HG02588 (cell line): ENCODE data around the gene NEURL1B.

ENCODE experiments used
- ATAC-seq: cut with Tn5 transposase; IDR thresholded peaks from one replicate; pipeline ENCODE4 v1.9.1; 2021; ENCODE audit warnings: mild to moderate bottlenecking, moderate library complexity; ENCODE audit not compliant: unreplicated experiment

The NEURL1B gene

DNA sequence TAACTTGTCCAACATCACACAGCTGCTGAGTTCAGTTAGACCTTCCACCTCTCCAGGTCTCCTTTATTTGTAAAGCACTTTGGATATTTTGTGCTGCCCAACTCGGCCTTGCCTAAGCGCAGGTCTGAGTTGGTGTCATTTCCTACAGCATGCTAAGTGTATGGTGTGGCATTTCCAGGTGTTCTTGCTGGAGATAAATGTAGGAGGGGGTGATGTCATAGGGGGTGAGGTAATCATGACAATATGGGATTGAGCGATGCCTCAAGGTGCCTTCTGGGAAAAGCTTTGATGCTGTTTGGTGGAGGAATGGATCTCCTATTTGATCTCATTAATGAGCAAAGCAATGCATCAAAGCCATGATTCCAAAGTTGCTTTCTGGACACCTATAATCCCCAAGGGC lies 32.3 kb upstream of the NEURL1B start:
- ATAC-seq: no peak

DNA sequence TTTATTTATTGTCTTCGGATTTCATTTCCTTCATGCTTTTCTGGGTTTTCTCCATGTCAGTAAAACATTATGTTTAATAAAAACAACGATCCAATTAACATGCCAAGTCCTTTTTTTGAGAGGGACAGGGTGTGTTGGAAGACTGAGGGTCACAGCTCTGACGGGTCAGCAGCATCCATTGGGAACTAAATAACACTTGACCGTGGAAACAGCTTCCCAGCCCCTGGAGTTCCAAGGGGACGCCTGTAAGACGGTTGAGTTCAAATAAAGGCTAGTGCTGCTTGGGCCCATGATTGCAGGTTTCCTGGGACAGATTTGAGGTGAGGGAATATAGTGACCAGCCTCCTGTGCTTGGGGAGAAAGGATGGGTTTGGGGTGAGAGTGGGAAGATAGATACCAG lies 30.4 kb upstream of the NEURL1B start:
- no peak for ATAC-seq

DNA sequence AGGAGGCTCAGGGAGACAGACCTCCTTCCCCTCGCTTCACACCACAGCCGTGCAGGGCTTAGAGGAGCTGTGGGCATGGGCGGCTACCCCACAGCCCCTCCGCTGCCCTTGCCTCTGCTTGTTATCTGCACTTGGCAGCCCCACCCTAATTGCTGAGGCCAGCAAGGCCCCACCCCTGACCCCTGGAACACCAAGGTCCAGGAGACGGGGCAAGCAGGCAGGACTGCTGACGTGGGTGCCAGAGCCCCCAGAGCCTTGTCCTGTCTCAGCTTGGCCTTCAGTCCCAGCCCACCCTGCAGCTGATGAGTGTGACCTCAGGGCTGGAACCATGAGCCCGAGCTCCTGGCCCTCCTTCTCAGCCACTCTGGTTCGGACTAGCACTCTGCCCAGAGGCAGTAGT lies 29.1 kb upstream of the NEURL1B start:
- no peak for ATAC-seq

DNA sequence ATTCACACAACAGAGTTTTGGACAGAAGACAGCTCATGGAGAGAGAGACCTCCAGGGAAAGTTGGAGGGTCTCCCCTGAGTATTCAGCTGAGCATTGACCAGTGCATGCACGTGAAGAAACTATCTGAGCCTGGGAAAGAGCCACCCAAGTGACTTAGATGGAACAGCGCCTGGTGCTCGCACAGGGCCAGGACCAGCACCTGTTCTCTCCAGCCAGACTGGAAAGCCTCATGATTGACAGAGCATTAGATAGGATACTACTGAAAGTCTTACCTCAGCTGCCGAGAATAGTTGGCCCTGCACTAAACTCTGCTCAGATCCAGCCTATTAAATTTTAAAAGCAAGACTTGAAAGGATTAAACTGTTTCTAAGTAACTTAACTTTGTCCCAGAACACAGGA lies 28.3 kb upstream of the NEURL1B start:
- no peak for ATAC-seq

DNA sequence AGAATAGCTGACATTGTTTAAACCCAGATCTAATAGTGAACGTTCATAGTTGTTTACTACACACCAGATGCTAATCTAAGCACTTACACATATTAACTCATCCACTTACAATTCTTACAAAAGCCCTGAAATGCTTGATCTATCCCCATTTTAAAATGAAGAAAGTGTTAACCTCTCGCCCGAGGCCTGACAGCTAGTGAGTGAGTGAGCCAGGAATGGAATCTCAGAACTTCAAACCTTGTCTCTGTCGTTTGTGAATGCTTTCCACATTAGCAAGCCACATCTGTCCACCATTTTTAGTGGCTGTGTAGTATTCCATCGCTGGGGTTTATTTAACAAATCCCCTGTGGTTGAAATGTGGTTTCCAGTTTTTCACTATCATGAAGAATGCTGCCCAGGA lies 24.9 kb upstream of the NEURL1B start:
- no peak for ATAC-seq

DNA sequence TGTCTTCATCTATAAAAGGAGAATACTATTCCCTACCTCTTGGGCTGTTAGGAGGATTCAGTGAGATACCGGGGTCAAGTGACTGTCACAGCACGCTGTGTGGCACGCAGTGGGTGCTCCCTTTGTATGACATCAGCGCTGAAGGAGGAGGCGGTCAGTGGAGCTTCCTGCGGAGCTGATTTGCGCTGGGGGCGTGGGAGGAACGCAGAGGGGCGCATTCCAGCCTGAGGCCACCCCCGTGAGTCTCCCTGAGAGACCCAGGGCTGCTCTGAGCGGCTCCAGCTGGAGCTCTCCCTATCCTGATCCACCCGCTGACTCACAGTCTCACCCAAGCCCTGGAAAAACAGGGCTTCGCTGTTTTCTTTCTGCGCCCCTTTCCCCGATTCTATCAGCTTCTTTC lies 24.3 kb upstream of the NEURL1B start:
- no peak for ATAC-seq

DNA sequence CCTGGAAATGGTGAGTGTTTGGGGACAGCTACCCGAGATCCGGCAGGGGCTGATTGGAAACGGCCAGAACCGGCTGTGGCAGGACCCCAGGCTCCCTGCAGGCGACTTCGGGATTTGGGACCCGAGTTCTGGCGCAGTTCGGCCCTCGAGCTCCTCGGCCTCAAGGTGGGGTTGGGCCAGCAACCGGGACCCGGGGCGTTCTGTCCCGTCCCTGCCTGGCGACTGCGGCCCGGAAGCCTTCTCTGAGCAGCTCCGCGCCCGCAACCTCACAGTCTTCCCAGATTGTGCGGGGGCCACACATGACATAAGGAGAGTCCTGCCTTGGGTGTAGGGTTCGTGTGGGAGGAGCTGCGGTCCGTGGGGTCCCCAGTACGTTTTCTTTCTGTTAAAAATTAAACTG lies 23.2 kb upstream of the NEURL1B start:
- no peak for ATAC-seq

DNA sequence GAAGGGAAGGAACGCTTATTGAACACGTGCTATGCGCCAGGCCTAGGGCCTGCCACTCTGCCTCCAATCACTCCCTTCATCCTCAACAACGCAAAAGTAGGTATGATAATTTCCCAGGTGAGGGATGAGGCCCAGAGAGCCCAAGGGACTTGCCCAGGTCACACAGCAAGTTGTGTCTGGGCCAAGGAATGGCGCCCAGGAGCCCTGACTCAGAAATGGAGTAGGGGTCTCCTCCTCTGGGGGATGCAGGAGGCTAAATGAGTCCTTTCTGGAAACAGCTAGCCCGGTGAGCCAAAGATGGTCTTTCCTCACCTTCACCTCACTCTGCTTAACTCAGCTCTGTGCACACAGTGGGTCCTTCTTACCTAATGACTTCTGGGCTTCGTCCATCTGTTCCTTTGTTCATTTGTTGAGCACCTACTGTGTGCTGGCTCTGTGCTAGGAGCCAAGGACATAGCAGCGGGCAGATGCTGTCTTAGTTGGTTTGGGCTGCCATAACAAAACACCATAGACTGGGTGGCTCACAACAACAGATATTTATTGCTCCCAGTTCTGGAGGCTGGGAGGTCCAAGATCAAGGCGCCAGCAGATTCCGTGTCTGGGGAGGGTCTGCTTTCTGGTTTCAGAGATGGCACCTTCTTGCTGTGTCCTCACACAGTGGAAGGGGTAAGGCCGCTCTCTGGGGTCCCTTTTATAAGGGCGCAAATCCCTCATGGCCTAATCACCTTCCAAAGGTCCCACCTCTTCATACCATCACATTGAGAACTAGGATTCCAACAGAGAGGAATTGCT lies 22.3 kb upstream of the NEURL1B start:
- ATAC-seq: no peak

DNA sequence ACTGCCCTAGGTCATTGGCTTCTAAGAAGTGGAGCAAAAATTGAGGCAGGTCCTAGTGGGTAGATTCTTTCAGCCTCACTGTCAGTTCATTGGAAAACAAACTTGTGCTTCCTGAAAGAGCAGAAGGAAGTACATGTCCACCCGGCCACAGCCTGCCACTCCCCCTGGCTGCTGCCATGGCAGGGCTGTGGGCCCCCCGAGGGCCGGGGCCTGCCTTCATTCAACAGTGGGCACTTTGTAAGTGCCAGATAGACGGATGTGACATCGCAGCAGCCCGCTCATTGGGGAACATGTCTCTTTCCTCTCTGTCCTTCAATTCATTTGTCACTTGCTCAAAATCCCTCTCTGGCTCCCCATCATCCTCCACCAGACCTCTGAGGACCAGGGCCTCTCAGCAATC lies 20.6 kb upstream of the NEURL1B start:
- ATAC-seq: no peak

DNA sequence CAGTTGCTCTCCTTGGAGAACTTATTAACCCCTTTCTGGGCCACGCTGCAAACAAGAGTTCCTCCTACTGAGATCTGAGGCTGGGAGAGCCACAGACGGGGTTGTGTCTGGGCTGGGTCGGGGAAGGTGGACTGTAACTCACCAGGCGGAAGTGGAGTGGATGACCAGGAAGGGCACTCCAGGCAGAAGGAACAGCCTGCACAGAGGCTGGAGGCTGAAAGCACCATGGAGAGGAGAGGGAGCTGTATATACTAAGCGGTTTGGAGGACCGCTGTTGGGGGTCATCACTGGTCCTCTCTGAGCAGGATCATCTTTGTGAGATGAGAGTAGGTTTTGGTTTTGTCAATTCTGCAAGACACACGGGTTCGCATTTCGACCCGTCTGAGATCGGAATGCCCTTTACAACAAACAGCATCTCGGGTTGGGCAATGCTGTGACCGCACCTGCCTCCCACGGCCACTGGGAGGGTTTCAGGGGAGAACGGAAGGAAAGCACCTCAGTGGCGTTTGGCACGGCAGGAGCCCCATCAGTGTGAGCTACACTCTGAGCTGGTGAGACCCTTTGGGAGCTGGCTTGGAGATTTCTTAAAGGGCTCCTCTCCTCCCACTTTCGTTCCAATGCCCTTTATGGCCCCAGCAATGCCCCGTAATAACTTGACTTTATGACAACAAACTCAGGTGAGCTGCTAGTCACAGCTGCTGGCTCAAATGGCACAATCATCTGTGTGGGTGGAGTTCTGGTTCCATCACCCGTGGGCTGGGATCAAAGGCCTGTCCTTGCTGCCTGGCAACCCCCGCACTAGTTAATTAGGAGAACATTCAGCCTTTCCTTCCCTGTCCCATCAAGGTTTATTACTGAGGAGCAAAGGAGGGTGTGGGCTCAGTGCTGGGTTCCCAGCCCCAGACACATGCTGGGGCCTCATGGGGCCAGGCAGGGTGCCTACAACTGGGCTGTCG lies 18.7 kb upstream of the NEURL1B start:
- no peak for ATAC-seq

DNA sequence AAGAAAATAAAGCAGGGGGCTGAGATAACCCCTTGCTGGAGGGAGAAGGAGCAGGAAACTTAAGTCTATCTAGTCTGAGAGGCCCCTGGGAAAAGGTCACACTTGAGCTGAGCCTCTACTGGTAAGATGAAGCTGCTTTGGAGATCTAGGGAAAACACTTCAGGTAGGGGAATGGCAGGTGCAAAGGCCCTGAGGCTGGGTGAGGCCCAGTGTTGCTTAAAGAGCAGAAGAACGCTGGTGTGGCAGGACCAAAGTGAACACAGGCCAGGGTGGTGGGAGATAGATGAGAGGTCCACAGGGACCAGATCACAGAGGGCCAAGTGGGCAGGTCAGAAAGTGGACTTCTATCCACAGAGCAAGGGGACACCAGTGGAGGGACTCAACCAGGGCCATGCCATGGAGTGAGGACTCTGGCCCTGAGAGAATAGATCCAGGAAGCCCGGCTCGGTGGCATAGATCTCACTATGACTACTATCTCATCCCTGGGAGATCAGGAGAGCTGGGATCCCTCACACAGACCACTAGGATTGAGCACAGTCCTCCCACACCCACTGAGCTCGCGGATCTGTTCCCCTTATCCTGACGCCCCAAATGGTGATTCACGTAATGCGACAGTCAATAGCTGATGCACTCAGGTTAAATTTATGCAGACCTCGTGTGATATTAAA lies 17.6 kb upstream of the NEURL1B start:
- ATAC-seq: no peak

DNA sequence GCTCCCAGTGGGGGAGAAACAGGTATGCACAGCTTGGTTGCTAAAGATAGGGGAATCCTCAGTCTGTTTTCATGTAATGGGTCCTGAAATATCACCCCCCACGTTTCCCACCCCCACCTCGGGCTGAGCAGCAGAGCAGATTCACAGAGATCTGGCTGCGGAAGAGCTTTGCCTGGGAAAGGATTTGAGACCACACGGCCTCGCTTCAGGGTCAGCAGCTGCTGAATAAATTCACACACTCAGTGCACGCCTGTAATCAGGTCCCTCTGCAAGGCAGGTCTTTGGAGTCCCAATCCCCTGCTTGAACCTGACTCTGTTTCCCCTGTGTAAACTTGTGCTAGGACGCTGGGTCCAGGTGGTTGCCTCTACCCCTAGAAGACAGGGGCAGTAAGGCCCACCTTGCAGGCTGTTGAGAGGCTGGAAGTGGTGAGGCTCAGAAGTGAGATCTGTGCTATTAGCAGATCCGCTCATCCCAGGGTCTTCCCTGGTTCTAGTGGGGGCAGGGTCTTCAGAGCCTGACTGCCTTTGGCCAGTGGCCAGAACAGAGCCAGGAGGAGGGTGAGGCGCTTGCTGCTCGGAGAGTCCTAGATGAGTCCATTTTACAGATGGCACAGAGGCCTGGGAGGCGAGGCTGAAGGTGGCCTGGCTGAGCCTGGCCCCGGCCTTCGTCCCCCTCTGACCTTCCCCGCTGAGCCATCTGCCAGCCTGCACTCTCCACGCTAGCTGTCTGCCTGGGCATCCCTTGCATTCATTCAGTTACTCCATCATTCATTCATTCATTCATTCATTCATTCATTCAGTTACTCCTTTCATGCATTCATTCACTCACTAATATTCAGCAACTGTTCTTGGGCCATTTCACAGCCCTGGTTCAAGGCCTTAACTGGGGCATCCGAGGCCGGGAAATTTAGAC lies 16.7 kb upstream of the NEURL1B start:
- no peak for ATAC-seq

DNA sequence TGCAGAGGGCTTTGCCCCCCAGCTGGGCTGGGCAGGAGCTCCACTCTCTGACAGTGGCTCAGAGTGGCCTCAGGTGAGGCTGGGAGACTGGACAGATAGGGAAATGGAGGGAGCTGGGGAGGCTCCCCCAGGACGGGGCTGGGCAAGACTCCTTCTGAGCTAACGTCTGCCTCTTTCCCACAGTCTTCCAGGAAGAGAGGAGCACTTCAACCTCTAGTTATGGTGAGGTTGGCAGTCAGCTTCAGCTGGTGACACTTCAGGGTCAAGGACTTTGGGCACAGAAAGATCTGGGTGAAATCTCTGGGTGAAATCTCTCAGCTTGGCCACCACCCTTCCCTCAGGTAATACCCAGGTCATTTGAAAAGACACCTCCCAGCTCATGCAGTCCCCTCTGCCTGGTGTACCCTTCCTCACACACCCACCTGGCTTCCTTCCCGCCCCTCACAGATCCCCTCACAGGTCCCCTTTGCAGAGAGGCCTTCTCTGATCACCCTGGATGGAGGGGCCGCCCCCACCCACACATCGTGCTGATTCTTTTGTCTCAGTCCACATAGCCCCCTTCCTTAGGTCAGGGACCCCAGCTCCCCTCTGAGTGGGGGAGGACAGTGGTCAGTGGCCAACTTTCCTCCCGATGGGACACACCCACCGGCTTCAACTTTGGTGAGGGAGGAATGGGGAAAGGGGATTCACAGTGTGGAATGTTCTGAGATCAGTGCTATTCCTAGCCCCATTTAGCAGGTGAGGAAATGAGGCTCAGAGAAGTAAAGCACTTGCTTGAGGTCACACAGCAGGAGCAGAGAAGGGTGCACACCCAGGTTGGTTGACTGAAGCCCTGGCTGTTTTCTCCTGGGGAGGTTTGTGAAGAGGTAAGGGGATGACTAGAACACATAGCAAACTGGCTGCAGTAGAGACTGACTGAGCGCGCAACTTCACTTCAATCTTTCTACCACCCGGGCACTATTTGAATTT lies 15.8 kb upstream of the NEURL1B start:
- no peak for ATAC-seq

DNA sequence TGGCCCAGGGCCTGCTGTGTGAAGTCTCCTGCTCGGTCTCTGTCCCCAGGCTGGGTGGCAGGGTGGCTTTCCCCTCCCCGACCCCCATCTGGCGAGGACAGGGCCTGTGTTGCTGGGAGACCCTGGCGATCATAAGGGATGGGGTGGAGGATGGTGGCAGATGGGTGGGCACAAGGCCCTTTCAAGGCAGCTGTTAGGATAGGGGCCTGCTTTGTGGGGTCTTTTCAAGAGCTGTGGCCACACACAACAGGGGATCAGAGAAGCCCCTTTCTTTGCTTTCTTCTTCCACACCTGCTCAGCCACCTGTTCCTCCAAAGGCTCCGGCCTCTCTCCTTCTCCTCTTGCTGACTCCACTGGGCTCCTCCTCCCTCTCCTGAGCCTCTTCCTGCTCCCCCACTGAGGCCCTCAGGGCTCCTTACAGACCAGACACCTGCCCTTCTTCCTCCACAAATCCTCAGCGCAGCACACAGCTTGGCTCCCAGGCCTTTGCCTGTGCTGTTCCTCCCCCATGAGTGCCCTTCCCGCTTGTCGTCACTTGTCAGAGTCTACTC lies 15.0 kb upstream of the NEURL1B start:
- ATAC-seq: no peak

DNA sequence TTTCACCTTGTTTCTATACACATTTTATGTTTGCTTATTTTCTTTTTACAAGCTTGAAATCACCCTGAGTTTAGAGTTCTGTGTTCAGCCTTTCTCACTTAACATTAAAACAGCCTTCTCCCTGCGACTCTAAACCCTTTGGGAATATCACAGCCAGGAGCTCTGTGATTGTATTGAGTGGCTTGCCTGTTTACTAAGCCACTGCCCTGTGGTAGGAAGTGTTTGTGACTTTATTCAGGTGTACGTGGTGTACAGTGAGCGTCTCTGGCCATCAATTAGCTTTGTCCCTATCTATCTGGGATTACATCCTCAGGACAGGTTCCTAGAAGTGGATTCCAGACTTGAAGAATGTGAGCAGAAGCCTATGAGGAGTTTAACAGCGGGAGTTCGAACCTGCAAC lies 11.0 kb upstream of the NEURL1B start:
- no peak for ATAC-seq

DNA sequence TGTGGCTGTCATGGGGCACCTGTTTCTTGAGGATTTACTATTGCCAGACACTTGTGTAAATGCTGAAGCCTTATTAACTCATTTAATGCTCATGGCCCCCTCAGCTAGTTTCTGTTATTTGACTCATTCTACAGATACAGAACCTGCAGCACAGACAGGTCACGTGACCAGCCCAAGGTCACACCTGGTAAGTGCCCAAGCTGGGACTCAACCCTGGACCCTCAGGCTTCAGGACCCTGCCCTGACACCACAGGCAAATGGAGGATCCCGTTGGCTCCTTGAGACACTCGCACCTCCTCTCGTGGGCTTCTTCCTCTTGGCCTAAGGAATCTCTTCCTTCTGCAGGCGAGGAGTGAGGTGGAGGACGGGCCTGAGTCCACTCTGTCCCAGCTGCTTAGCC lies 10.6 kb upstream of the NEURL1B start:
- ATAC-seq: no peak

DNA sequence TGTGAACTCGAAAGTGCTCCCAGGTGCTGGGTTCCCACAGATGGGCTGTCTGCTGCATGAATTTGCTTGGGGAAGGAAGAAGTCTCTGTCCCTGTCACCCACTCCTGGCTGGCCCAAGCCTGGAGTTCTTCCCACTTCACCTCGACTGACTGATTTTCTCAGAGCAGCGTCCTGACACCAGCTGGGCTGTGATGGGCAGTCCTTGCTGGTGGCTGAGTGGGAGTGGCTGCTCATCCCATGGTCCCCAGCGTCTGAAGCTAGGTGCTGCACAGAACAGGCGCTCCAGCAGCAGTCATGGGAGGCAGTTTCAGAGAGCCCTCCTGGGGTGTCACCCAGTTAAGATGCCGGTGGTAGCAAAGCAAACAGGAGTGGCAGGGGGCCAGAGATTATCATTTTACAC lies 10.1 kb upstream of the NEURL1B start:
- ATAC-seq: no peak

DNA sequence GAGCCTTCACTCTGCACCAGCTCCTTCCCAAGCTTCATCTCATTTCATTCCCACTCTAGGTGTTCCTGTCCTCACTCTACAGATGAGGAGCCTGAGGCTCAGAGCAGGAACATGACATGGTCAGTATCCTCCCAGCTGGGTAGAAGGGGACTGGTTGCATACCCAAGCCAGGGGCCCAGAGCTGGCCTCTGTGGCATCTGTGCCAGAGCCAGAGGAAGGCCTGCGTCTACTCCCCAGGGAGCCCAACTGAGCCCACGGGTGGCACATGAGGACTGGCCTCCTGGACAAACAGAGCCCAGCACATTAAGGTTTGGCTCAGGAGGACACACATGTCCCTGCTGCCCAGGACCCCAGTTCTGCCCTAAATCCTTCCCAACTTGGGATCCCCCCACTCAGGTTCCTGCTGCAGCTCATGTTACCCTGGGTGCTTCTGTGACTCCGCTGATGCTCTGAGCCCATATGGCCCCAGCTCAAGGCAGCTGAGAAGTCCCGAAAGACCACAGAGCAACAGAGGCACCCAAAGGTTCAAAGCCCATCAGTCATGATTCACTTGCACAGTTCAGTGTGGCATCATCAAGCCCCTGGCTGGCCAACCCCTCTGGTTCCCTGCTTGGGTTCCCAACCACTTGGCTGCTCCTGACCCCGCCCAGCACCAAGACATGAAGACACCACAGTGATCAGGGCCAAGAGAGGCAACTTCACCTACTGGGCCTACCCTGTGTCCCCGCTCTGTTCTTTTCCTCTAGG lies 8.5 kb upstream of the NEURL1B start:
- no peak for ATAC-seq
